ENCODE measurements around the gene PCGF6.
"Not testable (repeated sequence)": the region's sequence is repeated elsewhere in the genome, so short reads cannot be mapped to it uniquely, and the experiment has no call there.

The PCGF6 gene, protein sequence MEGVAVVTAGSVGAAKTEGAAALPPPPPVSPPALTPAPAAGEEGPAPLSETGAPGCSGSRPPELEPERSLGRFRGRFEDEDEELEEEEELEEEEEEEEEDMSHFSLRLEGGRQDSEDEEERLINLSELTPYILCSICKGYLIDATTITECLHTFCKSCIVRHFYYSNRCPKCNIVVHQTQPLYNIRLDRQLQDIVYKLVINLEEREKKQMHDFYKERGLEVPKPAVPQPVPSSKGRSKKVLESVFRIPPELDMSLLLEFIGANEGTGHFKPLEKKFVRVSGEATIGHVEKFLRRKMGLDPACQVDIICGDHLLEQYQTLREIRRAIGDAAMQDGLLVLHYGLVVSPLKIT

DNA sequence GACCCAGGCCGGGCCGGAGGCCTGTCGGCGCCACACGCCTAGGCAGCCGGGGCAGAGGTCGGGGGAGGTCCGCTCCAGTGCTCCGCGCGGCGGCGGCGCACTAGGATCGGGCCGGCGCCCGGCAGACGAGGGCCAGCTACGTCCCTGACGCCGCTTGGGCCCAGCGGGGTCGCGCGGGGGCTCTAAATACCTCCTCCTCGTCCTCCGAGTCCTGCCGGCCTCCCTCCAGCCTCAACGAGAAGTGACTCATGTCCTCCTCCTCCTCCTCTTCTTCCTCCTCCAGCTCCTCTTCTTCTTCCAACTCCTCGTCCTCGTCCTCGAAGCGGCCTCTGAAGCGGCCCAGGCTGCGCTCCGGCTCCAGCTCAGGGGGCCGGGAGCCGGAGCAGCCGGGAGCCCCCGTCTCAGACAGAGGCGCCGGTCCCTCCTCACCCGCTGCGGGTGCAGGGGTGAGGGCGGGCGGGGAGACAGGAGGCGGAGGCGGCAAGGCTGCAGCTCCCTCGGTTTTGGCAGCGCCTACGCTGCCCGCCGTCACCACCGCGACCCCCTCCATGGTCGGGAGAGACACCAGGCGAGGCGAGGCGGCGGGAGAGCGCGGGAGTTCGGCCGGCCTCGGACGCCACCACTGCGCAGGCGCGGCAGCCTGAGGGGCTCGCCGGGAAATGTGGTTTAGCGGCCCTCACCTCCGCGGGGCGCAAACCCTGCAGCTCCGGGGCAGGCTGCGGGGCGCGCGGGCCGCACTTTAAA lies at the start of gene PCGF6:
TSS of gene PCGF6 (minus strand) at position 624 of the 744 bp plus-strand sequence. CDS start at position 550, 74 bp downstream.
- peak; percentile 83 for DNase-seq (ENCODE audit: low read depth)

DNA sequence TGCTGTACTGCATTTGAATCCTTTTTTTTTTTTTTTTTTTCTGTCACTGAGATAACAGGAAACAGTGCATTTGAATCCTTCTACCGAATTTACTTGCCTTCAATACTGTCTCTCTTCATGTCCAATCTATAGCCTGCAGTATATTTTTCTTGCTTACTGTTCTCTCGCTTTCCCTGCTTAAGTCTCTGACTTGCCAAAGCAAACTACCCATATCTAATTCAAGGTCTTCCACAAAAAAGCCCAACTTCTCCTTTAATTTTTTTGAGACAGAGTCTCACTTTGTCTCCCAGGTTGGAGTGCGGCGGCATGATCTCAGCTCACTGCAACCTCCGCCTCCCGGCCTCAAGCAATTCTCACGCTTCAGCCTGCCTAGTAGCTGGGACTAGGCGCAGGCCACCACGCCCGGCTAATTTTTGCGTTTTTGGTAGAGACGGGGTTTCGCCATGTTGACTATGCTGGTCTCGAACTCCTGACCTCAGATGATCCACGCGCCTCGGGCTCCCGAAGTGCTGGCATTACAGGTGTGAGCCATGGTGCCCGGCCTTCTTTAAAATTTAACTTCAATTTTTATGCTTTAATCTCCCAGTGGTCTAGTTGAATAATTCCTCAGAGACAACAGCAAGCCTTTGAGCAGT lies 46.4 kb upstream of the PCGF6 start:
- peak; percentile 7 for DNase-seq (ENCODE audit: low read depth)

DNA sequence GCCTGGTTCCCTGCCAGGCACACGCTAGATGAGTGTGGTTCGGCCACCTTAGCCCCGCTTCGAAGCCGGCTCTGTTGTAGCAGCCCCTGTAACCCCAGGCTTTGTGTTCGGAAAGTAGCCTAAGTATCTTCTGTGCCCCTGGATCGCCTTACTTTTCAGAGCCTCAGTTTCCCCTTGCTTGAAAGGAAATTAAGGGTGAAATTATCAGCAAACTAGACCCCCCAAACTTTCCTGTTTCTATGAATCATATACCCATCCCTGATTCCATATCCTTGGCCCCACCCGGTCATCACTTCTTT lies 45.8 kb upstream of the PCGF6 start:
- no peak for DNase-seq (ENCODE audit: low read depth)

DNA sequence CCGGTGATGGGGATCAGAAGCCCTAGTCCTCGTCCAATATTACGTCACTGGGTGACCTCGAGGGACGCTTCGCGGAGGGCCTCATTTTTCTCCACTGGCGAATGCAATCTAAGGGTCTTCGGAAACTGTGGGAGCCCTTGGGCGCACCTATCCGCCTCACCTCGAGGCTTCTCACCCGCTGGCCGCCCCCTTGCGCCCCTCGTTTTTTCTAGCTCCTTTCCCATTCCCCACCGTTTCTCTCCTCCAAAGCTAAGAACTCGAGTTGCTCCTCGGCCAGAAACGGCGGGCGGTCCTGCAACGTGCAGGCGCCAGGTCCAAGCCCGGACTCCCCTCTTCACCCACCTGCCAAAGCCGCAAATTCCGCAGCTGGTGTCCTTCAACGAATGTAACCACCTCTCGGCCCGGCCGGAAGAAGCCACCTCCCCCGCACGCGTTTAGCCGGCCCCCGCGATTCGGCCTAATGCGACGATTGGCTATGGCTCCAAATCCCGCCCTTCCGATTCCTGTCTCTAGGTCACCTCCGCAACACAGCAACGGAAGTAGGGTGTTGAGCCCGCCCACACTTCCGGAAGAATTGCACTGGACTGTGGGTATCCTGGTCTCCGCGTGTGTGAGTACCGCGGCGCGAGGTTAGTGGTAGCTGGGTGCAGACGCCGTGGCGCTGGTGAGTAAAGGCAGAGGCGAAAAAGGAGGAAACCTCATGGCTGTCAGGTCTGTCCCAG lies 45.3 kb upstream of the PCGF6 start, which contains the start of the genes ATP5MK and PDCD11:
TSS of gene ATP5MK (minus strand) at position 409 of the 722 bp plus-strand sequence. CDS start 4,018 bp downstream, outside the sequence.
TSS of gene PDCD11 (plus strand) at position 560 of the 722 bp plus-strand sequence. CDS start 1,801 bp downstream, outside the sequence.
- DNase-seq (ENCODE audit: low read depth) = peak; percentile 99

DNA sequence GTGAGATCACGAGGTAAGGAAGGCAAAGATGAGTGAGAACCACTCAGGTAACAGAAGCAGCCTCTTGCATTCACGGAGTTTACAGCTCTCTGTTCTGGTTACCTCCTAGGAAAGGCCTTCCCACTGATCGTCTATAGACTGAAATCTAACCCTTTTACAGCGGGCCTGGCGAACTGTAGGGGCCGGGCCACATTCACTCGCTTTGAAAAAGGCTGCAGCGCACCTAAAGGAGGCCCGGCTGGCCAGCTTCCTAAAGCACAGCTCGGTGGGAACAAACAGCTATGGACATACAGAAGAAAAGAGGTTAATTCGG lies 44.8 kb upstream of the PCGF6 start:
- DNase-seq (ENCODE audit: low read depth) = peak; percentile 23

DNA sequence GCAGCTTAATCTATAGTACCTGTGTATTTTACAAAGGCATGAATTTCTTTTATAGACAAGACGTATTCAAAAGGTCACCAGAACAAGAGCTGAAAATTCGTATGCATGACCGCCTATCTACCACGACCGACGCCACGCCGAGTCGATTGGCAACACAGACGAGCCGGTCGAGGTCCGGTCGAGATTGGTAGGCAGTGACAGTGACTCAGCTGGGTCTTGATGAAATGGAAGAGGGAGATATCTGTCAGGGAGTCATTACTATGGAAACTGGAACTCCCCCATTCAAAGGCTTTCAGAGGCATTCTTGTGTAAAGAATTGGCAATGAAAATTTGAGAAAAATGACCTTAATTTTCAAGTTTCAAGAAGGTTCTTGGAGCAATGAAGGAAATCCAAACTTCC lies 43.2 kb upstream of the PCGF6 start:
- no peak for DNase-seq (ENCODE audit: low read depth)

DNA sequence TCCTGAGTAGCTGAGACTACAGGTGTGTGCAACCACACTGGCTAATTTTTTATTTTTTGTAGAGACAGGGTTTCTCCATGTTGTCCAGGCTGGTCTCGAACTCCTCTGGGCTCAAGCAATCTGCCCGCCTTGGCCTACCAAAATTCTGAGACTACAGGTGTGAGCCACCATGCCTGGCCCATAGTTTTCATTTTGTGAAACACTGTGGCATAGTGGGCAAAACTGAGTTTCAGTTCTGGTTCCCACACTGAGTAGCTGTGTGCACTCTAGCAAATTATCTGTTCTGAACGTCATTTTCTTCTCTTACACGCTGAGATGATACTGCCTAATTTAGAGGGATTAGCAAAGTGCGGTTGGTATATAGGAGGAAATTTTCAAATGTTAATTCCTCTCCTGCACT lies 31.8 kb upstream of the PCGF6 start:
- DNase-seq (ENCODE audit: low read depth) = no peak

DNA sequence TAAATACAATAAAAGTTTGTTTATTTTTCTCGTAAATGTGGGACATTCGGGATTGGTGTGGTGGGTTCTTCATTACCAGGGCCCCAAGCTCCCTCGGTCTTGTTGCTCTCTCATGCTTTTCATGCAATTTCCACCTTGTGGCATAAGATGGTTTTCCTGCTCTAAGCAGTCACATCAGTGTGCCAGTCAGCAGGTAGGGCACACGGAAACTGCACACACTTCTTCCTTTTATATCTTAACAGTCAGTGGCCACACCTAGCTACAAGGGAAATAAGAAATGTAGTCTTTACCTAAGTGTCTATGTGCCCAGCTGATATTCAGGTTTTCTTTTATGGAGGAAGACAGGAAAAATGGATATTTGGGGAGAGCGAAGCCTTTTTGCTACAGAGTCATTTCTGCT lies 23.3 kb upstream of the PCGF6 start:
- no peak for DNase-seq (ENCODE audit: low read depth)

DNA sequence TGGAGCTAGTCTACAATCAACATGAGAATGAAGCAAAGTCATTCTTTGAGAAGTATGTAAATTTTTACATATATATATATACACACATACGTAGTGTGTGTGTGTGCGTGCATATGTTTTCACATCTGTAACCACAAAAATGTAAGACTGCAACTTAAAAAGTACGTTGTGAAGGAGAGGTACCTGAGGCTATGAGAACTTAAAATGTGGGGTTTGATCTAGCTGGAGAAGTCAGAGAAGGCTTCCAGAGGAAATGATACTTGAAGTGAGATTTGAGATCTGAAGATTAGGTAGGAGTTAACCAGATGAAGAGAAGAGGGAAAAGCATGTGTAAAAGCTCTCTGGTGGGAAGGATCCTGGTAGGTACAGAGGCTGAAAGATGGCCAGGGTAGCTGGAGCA lies 22.6 kb upstream of the PCGF6 start:
- no peak for DNase-seq (ENCODE audit: low read depth)

DNA sequence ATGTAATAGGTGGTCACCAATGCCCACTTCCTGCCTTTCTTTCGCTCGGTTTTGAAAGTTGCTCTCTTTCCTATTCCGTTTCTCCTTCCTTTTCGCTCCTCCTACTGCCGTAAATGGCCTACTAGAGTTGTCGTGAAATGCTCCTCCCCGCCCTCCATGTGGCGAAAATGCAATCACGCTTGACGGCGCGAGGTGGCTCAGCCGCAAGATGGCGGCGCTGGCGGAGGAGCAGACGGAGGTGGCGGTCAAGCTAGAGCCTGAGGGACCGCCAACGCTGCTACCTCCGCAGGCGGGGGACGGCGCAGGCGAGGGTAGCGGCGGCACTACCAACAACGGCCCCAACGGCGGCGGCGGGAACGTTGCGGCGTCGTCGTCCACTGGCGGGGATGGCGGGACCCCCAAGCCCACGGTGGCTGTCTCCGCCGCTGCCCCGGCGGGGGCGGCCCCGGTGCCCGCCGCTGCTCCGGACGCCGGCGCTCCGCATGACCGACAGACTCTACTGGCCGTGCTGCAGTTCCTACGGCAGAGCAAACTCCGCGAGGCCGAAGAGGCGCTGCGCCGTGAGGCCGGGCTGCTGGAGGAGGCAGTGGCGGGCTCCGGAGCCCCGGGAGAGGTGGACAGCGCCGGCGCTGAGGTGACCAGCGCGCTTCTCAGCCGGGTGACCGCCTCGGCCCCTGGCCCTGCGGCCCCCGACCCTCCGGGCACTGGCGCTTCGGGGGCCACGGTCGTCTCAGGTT lies 17.0 kb upstream of the PCGF6 start, which contains the start of gene TAF5:
TSS of gene TAF5 (plus strand) at position 195 of the 737 bp plus-strand sequence. CDS start at position 209, 14 bp downstream.
- DNase-seq (ENCODE audit: low read depth) = peak; percentile 96

DNA sequence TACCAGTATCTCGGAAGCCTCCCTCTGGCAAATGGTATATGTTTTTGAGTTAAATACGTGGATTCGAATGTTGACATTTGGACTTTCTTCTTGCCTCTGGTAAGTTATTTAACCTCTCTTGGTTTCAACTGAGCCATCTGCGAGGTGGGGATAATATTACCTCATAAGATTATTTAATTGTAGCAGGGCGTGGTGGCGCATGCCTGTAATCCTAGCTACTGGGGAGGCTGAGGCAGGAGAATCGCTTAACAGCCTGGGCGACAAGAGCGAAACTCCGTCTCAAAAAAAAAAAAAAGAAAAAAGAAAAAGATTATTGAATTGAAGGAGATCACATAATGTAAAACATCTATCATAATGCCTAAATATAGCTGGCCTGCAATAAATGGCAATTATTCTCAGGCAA lies 16.4 kb upstream of the PCGF6 start:
- no peak for DNase-seq (ENCODE audit: low read depth)

DNA sequence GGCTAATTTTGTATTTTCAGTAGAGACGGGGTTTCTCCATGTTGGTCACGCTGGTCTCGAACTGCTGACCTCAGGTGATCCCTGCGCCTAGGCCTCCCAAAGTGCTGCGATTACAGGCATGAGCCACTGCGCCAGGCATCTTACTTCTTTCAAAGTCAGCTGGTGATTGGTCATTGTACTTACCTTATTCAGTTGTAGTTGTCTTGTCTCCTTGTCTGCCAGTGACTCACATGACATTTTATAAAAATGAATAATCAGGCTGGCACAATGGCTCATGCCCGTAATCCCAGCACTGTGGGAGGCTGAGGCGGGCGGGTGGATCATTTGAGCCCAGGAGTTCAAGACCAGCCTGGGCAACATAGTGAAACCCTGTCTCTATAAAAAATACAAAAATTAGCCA lies 9.9 kb upstream of the PCGF6 start:
- DNase-seq (ENCODE audit: low read depth) = peak; percentile 2

DNA sequence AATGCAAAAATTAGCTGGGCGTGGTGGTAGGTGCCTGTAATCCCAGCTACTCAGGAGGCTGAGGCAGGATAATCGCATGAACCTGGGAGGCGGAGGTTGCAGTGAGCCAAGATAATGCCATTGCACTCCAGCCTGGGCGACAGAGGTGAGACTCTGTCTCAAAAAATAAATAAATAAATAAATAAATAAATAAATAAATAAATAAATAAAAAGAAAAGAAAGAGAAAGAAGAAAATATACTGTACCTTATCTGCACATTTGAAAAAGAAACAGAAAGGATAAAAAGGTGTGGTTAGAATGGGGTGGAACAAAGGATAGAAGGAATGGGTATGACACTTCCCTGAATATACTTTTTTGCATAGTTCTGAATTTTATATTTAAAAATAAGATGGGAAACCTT lies 8.6 kb upstream of the PCGF6 start:
- DNase-seq (ENCODE audit: low read depth) = not testable (repeated sequence)

DNA sequence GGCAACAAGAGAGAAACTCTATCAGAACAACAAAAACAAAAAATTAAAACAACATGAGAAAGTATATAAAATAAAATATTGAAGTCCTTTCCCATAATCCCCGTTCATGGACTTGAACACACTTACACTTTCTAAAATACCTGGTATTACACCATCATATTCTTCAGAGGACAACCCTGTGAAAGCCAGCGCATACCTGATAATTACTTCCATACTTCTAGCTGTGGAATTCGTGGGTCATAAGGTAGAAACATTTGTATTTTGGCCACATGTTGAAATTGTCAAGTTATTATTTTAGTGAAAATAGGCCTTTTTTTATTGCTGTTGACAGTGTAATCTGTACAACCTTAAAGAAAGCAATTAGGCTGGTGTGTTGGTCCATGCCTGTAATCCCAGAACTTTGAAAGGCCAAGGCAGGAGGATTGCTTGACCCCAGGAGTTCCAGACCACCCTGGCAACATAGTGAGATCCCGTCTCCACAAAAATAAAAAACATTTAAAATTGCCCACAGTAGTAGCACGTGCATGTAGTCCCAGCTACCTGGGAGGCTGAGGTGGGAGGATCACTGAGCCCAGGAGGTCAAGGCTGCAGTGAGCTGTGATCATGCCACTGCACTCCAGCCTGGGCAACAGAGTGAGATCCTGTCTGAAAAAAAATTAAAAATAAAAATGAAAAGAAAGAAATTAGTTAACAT lies 5.1 kb upstream of the PCGF6 start:
- DNase-seq (ENCODE audit: low read depth) = no peak

DNA sequence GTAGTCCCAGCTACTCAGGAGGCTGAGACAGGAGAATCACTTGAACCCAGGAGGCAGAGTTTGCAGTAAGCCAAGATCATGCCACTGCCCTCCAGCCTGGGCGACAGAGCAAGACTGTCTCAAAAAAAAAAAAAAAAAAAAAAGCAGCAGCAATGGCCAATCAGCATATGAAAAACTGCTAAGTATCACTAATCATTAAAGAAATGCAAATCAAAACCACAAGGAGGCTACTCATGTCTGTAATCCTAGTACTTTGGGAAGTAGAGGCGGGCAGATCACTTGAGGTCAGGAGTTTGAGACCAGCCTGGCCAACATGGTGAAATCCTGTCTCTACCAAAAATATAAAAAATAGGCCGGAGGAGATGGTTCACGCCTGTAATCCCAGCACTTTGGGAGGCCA lies 3.6 kb upstream of the PCGF6 start:
- not testable (repeated sequence) for DNase-seq (ENCODE audit: low read depth)

DNA sequence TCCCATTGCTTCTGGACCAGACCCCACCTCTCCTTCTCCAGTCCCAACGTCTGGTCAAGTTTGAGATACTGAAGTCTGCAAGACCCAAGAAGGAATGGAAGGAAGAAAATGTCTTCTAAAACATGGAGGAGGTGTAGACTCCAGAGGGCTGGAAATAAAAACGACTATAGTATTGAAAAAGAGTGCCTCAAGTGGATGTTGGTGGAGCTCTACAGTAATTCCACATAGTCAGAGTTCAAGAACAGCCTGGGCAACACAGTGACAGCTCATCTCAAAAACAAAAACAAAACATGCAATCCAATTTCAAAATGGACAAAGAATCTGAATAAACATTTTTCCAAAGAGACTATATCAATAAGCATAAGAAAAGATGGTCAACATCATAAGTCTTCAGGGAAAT lies 2.3 kb upstream of the PCGF6 start:
- no peak for DNase-seq (ENCODE audit: low read depth)

DNA sequence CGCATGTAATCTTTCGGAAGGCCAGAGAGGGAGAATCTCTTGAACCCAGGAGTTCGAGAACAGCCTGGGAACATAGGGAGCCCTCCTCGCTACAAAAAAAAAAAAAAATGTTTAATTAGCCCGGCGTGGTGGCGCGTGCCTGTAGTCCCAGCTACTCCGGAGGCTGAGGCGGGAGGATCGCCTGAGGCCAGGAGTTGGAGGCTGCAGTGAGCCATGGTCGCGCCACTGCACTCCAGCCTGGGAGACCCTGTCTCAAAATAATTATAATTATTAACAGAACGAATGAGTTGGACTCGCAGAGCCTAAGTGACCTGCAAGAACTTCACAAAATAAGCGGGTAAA lies 794 bp downstream of the PCGF6 start:
- DNase-seq (ENCODE audit: low read depth) = no peak

DNA sequence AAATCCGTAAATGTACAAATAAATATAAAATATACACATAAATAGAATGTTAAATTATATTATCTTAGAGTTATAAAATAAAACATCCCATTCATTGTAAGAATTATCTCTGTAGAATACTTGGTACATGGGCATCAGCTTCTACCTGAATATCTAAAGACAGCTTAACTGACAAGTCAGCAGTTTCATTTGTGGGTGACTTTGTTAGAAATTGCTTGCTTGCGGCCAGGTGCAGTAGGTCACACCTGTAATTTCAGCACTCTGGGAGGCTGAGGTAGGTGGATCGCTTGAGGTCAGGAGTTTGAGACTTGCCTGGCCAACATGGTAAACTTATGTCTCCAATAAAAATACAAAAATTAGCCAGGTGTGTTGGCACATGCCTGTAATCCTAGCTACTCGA lies 14.6 kb downstream of the PCGF6 start:
- DNase-seq (ENCODE audit: low read depth) = no peak

DNA sequence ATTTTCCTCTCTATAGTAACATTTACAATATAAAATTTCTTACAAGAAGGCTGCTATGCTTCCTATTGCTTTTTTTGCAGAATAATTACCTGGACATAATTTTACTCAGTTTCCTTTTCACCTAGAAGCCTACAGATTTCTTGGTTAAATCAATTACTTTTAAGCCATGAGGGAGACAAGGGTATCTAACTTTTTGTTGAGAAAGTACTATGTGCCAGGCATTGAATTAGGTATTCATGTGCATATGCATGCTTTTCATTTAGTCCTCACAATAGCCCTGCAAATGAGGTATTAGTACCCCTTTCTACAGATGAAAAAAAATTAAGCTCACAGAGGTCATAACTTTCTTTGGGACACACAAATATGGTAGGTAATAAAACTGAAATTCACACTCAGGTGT lies 16.4 kb downstream of the PCGF6 start:
- no peak for DNase-seq (ENCODE audit: low read depth)

DNA sequence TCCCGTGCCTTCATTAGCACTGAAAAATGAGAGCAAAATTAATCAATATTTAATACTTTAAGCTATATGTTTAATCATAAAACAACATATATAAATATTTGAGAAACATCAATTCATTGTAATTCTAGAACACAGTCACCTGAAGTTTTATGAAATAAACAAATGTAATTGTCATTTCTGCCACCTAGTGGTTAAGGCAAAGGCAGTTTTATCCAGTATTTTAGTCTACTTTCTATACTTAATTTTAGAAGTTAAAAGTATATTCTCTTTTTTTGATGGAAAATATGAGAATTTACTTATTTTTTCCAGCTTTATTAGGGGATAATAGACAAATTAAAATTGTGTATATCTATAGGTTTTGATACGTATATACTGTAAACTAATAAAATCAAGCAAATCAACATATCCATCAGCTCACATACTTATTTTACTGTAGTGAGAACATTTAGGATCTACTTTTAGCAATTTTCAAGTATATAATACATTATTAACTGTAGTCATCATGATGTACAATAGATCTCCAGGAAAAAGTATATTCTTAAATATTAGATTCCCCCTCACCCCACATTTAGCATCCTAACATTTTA lies 16.9 kb downstream of the PCGF6 start:
- peak; percentile 32 for DNase-seq (ENCODE audit: low read depth)

DNA sequence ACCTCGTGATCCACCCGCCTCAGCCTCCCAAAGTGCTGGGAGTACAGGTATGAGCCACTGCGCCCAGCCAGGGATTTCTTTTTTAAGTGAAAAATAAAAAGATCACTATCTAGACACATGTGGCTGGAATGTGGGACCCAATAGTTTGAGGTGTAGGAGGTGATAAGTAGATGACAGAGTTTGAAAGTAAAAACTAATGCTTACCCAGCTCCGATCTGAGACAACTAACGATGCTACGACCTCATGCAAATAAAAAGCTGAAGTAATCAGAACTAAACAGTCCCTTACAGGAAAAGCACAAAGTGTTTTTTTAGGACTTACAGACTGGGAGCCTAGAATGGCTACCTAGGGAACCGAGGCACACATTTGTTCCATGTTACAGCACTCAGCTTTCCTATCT lies 23.0 kb downstream of the PCGF6 start:
- DNase-seq (ENCODE audit: low read depth) = no peak

All from EH (cell line).